Measurements from ENCODE around the gene GPX6.
"Not testable (repeated sequence)": the region's sequence is repeated elsewhere in the genome, so short reads cannot be mapped to it uniquely, and the experiment has no call there.

The GPX6 gene, protein sequence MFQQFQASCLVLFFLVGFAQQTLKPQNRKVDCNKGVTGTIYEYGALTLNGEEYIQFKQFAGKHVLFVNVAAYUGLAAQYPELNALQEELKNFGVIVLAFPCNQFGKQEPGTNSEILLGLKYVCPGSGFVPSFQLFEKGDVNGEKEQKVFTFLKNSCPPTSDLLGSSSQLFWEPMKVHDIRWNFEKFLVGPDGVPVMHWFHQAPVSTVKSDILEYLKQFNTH

GRCh38 chr6:28515676-28516075 is at the start of gene GPX6:
Gene GPX6 (minus strand): TSS chr6:28515793. CDS start chr6:28515743, 50 bp downstream.
- no peak for DNase-seq

DNA sequence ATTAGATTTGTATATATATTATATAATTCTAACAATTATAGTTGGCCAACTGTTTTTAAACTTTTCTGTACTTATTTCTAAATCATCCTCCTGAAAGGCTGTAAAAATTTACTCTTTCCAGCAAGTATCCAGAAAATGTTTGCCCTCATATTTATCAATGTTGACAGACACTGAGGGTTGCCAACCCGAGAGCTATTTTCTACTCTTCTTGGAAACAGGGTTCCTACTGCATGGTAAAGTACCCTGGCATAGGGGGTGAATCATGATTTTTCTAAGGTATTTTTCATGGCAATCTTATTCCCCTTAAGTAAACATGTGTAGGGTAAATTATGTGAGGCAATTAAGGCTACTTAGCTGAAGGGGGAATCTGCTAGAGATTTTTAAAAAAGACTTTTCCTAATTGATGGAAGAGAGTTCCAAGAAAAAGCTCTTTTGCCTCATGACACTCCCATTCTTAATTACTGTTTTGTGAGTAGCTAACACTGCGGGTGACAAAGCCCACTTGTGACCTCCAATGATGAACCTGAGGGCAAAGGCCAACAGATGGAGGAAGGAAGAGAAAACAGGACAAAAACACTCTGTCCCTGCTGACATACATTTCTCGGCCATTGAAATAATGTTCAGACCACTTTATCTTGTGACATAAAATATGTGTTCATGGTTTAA is 48.0 kb upstream of the GPX6 start:
- DNase-seq: no peak

GRCh38 chr6:28558629-28559028 is 43.0 kb upstream of the GPX6 start:
- DNase-seq: no peak

DNA sequence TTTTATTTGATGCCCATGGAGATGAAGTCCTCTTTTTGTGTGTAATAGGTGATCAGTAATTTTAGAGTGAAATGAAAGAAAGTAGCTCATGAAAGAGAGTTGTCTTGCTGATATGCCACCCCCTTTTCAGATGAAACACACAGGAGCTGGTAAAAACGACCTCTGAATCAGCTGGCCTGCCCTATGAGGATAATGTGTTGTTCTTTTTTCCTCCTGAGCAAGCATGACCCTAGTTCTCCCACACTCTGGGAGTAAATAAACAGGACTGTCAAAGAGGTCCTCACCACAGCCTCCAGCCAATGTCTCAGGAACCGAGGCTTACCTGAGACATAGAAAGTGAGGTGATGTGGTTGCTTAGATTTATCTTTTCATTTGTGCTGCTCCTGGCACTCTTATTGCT is 39.5 kb upstream of the GPX6 start:
- DNase-seq: no peak

- no peak for DNase-seq
Observed at GRCh38 chr6:28553986-28554881, 38.6 kb upstream of the GPX6 start.

DNA sequence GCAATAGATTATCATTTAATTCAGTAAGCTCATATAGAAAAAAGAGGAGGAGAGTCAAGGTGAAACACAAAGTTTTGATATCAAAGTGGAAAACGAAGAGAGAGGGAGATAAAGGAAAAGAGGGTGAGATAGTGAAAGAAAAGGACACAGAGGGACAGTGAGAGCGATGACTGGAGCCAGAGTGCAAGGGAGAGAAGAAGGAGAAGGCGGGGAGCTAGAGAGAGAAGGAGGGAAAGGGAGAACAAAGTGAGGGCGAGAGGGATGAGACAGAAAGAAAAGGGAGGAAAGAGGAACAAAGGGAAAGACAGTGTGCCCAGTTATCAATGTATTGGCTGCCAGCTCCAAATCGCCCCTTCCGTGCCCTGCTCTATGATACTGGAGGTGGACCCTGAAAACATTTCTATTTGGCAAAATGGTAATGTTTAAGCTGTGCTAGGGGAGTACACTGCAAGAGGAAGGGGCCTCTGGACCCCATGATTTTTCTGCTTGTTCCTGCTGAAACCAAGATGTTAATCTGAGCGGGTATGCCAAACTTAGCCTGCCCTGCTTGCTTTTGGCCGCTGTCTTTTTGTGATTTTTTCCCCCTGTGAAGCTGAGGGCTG is 37.9 kb upstream of the GPX6 start:
- no peak for DNase-seq

DNA sequence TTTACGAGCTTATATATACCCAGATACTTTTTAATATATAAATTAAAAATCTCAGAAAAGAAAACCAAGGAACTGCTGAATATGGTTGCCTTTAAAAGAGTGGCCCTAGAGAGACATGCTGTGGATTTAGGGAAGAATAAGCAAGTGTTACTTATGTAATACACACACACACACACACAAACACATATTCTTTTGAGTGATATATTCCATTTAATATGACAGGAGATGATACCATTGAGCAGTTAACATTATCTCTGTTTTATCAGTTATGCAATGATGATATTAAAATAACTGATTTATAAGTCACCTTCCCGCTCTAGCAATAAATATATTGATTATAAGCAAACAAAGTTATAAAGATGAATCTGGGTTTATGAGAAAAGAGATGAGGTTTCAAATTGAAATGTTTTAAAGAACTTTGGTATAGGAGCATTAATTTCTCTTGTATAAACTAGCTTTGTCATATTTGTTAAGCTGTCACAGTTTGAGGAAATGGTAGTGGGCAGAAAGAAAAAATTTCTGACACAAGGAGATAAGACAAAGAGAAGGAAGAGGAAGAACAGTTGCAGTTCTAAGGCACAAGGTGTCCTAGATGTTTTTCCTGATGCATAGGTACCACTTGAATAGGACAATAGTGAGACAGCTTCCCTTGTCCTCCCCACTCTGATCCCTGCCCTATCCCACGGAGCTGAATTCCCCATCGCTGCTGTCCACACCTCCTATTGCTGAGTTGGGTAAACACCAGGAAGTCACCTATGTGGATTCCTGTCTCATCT is 36.5 kb upstream of the GPX6 start:
- DNase-seq: no peak

DNA sequence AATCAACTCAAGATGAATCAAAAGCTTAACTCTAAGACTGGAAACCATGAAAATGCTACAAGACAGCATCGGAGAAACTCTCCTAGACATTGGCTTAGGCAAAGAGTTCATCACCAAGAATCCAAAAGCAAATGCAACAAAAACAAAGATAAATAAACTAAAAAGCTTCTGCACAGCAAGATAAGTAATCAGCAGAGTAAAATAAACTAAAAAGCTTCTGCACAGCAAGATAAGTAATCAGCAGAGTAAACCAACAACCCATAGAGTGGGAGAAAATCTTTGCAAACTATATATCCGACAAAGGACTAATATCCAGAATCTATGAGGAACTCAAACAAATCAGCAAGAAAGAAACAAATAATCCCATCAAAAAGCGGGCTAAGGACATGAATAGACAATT is 31.4 kb upstream of the GPX6 start:
- DNase-seq: not testable (repeated sequence)

DNA sequence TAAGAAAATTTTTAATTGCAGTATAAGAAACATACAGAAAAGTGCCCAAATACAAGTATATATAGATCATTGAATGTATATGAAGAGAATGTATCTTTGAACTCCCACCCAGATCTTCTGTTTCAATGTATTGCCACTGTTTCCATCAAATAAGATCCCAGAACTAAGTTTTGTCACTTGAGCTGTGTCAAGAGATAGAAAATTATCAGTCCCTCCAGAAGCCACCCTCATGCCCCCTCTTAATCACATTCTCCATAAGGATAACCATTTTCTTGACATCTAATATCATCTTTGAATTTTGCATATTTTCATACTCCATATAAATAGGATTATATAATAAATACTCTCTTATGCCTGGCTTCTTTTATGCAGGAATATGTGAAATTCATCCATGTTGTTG is 30.4 kb upstream of the GPX6 start:
- no peak for DNase-seq

- DNase-seq: no peak
Observed at GRCh38 chr6:28543651-28544610, 28.3 kb upstream of the GPX6 start.

- peak; percentile 93 for DNase-seq
Observed at GRCh38 chr6:28542440-28543296, 27.1 kb upstream of the GPX6 start.

GRCh38 chr6:28541996-28542395 is 26.4 kb upstream of the GPX6 start:
- DNase-seq: no peak

DNA sequence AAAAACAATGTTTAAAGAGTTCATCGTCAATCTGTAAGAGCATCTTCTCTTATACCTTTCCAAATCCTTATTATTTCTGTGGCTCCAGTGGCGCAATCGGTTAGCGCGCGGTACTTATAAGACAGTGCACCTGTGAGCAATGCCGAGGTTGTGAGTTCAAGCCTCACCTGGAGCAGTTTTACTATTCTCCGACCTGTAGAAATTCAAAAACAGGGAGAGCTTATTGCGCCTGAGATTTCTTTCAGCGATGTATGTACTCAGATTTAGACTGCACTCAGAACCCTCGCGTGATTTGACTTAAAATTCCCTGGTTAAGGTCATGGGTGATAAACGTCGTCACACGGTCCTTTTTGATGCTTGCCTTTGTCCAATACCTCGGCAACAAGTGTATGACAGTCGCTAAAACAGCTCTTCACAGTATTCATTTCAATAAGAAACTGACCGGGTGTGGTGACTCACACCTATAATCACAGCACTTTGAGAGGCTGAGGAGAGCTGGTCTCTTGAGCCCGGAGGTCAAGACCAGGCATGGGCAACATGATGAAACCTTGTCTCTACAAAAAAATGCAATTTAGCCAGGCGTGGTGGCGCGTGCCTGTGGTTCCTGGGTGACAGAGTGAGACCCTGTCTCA is 22.0 kb upstream of the GPX6 start:
- DNase-seq: no peak

- no peak for DNase-seq
Observed at GRCh38 chr6:28537065-28537464, 21.5 kb upstream of the GPX6 start.

- no peak for DNase-seq
Observed at GRCh38 chr6:28534875-28535274, 19.3 kb upstream of the GPX6 start.

DNA sequence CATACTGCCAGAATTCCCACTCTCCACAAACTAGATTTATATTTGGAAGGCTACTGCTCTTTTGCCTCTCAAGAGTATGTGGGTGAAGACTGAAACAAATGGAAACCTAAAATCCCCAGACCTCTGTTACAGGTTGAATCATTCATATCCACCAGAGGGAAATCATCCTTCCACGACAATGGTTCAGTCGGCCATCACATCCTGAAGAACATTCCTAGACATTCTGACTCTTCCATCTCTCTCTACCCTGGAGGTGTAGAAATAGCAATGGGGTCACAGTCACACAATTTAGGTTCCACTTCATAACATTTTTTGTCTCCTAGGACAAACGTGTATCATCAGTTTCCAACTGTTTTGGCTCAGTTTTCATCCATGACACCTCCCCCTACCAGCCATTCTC is 18.7 kb upstream of the GPX6 start:
- DNase-seq: no peak

DNA sequence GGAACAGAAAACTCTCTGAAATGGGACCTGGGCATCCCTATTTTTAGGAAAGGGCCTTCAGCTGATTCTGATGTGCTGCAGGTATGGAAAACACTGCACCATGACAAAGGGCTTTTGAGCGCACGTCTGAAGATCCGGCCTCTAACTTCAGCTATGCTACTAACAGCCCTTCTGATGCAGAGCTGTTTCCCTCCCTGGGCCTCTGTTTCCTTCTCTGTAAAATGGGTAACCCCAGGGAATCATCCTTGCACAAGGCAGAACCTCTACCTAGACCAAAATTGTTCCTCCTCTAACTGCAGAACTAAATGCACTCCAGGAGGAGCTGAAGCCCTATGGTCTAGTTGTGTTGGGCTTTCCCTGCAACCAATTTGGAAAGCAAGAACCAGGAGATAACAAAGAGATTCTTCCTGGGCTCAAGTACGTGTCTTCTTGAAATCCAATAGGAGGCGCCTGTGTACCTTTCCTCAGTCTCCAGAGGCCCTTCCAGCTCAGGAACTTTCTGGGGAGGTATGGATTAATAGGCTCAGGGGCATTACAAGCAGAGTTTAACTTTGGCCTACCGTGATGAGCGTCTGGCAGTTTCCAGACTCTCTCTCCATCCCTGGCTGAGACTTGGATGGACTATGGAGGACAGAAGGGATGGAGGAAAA is 16.0 kb upstream of the GPX6 start:
- no peak for DNase-seq

- no peak for DNase-seq
Observed at GRCh38 chr6:28530777-28531176, 15.2 kb upstream of the GPX6 start.

- DNase-seq: no peak
Observed at GRCh38 chr6:28525496-28526039, 10.0 kb upstream of the GPX6 start, which contains the start of gene GPX5. Gene GPX5 (plus strand): TSS chr6:28525881. CDS start chr6:28526014, 133 bp downstream.
